Caco-2 (cell line): ENCODE data around the gene DAPK1. TPM values are rescaled to one million over a fixed set of nuclear protein-coding genes. Genes with fewer than 3 reads are reported as not detected.

Source experiments
- BruUV-seq: library from RNA; stranded (reverse); fragments of 400-500 nt; replicated peaks from 2 replicates; lab custom pipeline; 2021; lab: Mats Ljungman, UMichigan
- CTCF ChIA-PET: fragments of 300-600 bp; sonication (Branson Sonifier 250); formaldehyde crosslinking; loops from one replicate; lab custom pipeline; 2022; ENCODE audit warnings: antibody characterized with exemption; lab: Charles Lee
- POLR2A ChIA-PET: fragments of 300-600 bp; sonication (Branson Sonifier 250); formaldehyde crosslinking; loops from one replicate; lab custom pipeline; 2022; ENCODE audit warnings: antibody characterized with exemption; lab: Charles Lee
- DNase-seq, 2 experiments: peaks; one replicate each; pipeline versions ENCODE4 v3.0.0 to v3.0.0-alpha.2; 2020 to 2022
- H3K27me3 ChIP-seq: replicated peaks from 2 replicates; pipeline ENCODE4 v1.6.0; 2011; ENCODE audit warnings: low read length; ENCODE audit not compliant: control insufficient read depth, insufficient read depth
- H3K36me3 ChIP-seq: 2 replicates; pipeline ENCODE4 v1.5.1; 2011; ENCODE audit warnings: low read length; ENCODE audit not compliant: control insufficient read depth, insufficient read depth
- H3K4me1 ChIP-seq: fragments of 250-450 bp; sonication (Bioruptor Pico); 2 replicates; pipeline ENCODE4 v1.5.1; 2020; ENCODE audit warnings: mild to moderate bottlenecking
- H3K4me3 ChIP-seq: 2 replicates; pipeline ENCODE4 v1.5.1; 2011; ENCODE audit warnings: low read depth, mild to moderate bottlenecking, control low read depth, low read length
- H3K9me3 ChIP-seq: fragments of 250-450 bp; sonication (Bioruptor Pico); 2 replicates; pipeline ENCODE4 v1.5.1; 2020; ENCODE audit warnings: mild to moderate bottlenecking, moderate library complexity
- H3K27ac Mint-ChIP-seq: one replicate; pipeline ENCODE4 v1.8.0; 2022; ENCODE audit warnings: mixed read lengths; ENCODE audit not compliant: unreplicated experiment
- H3K27me3 Mint-ChIP-seq: one replicate; pipeline ENCODE4 v1.8.0; 2022; ENCODE audit warnings: mixed read lengths; ENCODE audit not compliant: insufficient read depth, unreplicated experiment
- H3K36me3 Mint-ChIP-seq: one replicate; pipeline ENCODE4 v1.8.0; 2022; ENCODE audit warnings: mild to moderate bottlenecking, mixed read lengths; ENCODE audit not compliant: insufficient read depth, unreplicated experiment
- H3K4me1 Mint-ChIP-seq: one replicate; pipeline ENCODE4 v1.8.0; 2022; ENCODE audit warnings: low read depth, mixed read lengths; ENCODE audit not compliant: unreplicated experiment
- H3K4me3 Mint-ChIP-seq: one replicate; pipeline ENCODE4 v1.8.0; 2022; ENCODE audit warnings: mild to moderate bottlenecking, moderate library complexity, mixed read lengths; ENCODE audit not compliant: unreplicated experiment
- H3K9me3 Mint-ChIP-seq: one replicate; pipeline ENCODE4 v1.8.0; 2022; ENCODE audit warnings: mixed read lengths; ENCODE audit not compliant: unreplicated experiment
- CTCF ChIP-seq, 2 experiments: fragments of 200-600 bp in 1 of 2; IDR thresholded peaks; 1 replicate in 1 of 2; 2 replicates in 1 of 2; pipeline versions ENCODE4 v1.5.1 to v1.8.0; 2011 to 2022; ENCODE audit warnings: antibody characterized with exemption in 1 of 2, control low read depth in 1 of 2, inconsistent platforms in 1 of 2, low read depth in 1 of 2, low read length in 1 of 2, mild to moderate bottlenecking in 1 of 2, moderate library complexity in 1 of 2; ENCODE audit not compliant: insufficient read depth in 1 of 2, severe bottlenecking in 1 of 2, unreplicated experiment in 1 of 2
- intact Hi-C: fragments of 100-400 bp; cut with micrococcal nuclease; formaldehyde crosslinking; loops from one replicate; pipeline ENCODE4 v1.10.0; 2022; ENCODE audit not compliant: unreplicated experiment
- total RNA-seq: library from RNA; stranded (reverse); gene quantifications from 2 replicates; pipeline ENCODE4 v1.2.3, GENCODE V29; 2022

Gene DAPK1
- total RNA-seq, 1 experiment from 2014 or later, result 79.2 TPM

GRCh38 chr9:87590996-87591395 is 93.3 kb downstream of the DAPK1 start:
- CTCF ChIA-PET, result no interaction called here
- Mint-ChIP-seq H3K36me3 (peaks cover 16% of the 10 kb centered on the region), H3K27ac (no peak overlapping the region), H3K27me3 (no peaks in the 10 kb centered on the region), H3K4me1 (no peaks in the 10 kb centered on the region), H3K4me3 (no peak overlapping the region), H3K9me3 (no peaks in the 10 kb centered on the region)
- Histone ChIP-seq H3K36me3 (no peaks in the 10 kb centered on the region), H3K27me3 (no peaks in the 10 kb centered on the region), H3K9me3 (no peaks in the 10 kb centered on the region), H3K4me3 (no peak overlapping the region), H3K4me1 (no peaks in the 10 kb centered on the region)
- POLR2A ChIA-PET, result no interaction called here
- intact Hi-C loops, result no loop called here
- no TSS peak for BruUV-seq
- no peak for TF ChIP-seq CTCF (IDR thresholded peaks at IDR 0.05; ENCODE audit: insufficient read depth in 1 of 2, low read depth in 1 of 2, low read length in 1 of 2, severe bottlenecking in 1 of 2, unreplicated experiment in 1 of 2)
- DNase-seq, result no peak

GRCh38 chr9:87592554-87593358 is 95.1 kb downstream of the DAPK1 start:
- Histone ChIP-seq H3K4me1 (no peaks in the 10 kb centered on the region), H3K4me3 (no peak overlapping the region), H3K9me3 (no peaks in the 10 kb centered on the region), H3K27me3 (no peaks in the 10 kb centered on the region), H3K36me3 (no peaks in the 10 kb centered on the region)
- peaks cover 16% of the 10 kb centered on the region for H3K36me3 Mint-ChIP-seq
- ChIA-PET CTCF (no interaction called here), POLR2A (no interaction called here)
- TF ChIP-seq CTCF (IDR thresholded peaks at IDR 0.05; ENCODE audit: insufficient read depth in 1 of 2, low read depth in 1 of 2, low read length in 1 of 2, severe bottlenecking in 1 of 2, unreplicated experiment in 1 of 2), result no peak
- BruUV-seq, result no TSS peak
- H3K4me3 Mint-ChIP-seq, result no peak overlapping the region
- H3K4me1 Mint-ChIP-seq, result peaks cover 5% of the 10 kb centered on the region
- H3K27me3 Mint-ChIP-seq, result no peaks in the 10 kb centered on the region
- H3K9me3 Mint-ChIP-seq, result no peaks in the 10 kb centered on the region
- H3K27ac Mint-ChIP-seq, result no peak overlapping the region
- DNase-seq, result no peak
- intact Hi-C loops, result no loop called here

- Mint-ChIP-seq H3K9me3 (no peaks in the 10 kb centered on the region), H3K27ac (no peak overlapping the region), H3K36me3 (peaks cover 16% of the 10 kb centered on the region), H3K4me3 (no peak overlapping the region), H3K4me1 (peaks cover 11% of the 10 kb centered on the region), H3K27me3 (no peaks in the 10 kb centered on the region)
- no peak overlapping the region for H3K4me3 ChIP-seq
- ChIA-PET POLR2A (no interaction called here), CTCF (no interaction called here)
- no peak for TF ChIP-seq CTCF (IDR thresholded peaks at IDR 0.05; ENCODE audit: insufficient read depth in 1 of 2, low read depth in 1 of 2, low read length in 1 of 2, severe bottlenecking in 1 of 2, unreplicated experiment in 1 of 2)
- H3K9me3 ChIP-seq, result no peaks in the 10 kb centered on the region
- H3K27me3 ChIP-seq, result no peaks in the 10 kb centered on the region
- DNase-seq, result no peak
- intact Hi-C loops, result no loop called here
- no TSS peak for BruUV-seq
- no peaks in the 10 kb centered on the region for H3K36me3 ChIP-seq
- H3K4me1 ChIP-seq, result no peaks in the 10 kb centered on the region
These were observed 95.8 kb downstream of the DAPK1 start for GRCh38 chr9:87593359-87593980.
